Erythroblast (primary cell): Measurements from ENCODE around the gene MAOB.
"Not testable (repeated sequence)": the region's sequence is repeated elsewhere in the genome, so short reads cannot be mapped to it uniquely, and the experiment has no call there.

ENCODE experiments used
- DNase-seq, 2 experiments: peaks; one replicate each; lab custom pipeline; 2025; lab: John Stamatoyannopoulos, UW
- GATA1 ChIP-seq: IDR thresholded peaks from 2 replicates; pipeline ENCODE4 v1.6.1; 2011; ENCODE audit warnings: low read depth, mild to moderate bottlenecking, control low read depth, low read length, moderate library complexity
- POLR2A ChIP-seq: IDR thresholded peaks from 2 replicates; pipeline ENCODE4 v1.6.1; 2011; ENCODE audit warnings: mild to moderate bottlenecking, low read length

The MAOB gene

GRCh38 chrX:43882294-43882681 is at the start of gene MAOB:
MAOB (minus strand) TSS chrX:43882450; CDS start chrX:43882299, 151 bp downstream.
- TF ChIP-seq POLR2A (no peak), GATA1 (no peak)
- DNase-seq: peak; percentile 11 to 17

- not testable (repeated sequence) for DNase-seq
Observed at GRCh38 chrX:43922032-43922431, 39.8 kb upstream of the MAOB start.

- not testable (repeated sequence) for DNase-seq
Observed at GRCh38 chrX:43910772-43911171, 28.5 kb upstream of the MAOB start.

GRCh38 chrX:43910012-43910411 is 27.8 kb upstream of the MAOB start:
- TF ChIP-seq POLR2A (no peak), GATA1 (no peak)
- no peak for DNase-seq

GRCh38 chrX:43909141-43909540 is 26.9 kb upstream of the MAOB start:
- TF ChIP-seq POLR2A: no peak
- no peak for TF ChIP-seq GATA1
- no peak for DNase-seq

- DNase-seq: no peak
- TF ChIP-seq GATA1 (no peak), POLR2A (no peak)
Observed at GRCh38 chrX:43899878-43900815, 17.9 kb upstream of the MAOB start.

GRCh38 chrX:43898406-43899035 is 16.3 kb upstream of the MAOB start:
- TF ChIP-seq POLR2A (no peak), GATA1 (no peak)
- no peak for DNase-seq

GRCh38 chrX:43897290-43897689 is 15.0 kb upstream of the MAOB start:
- TF ChIP-seq GATA1 (no peak), POLR2A (no peak)
- peak in 1 of 2 experiments; percentile 1 for DNase-seq

- DNase-seq: no peak
- TF ChIP-seq GATA1: no peak
- no peak for TF ChIP-seq POLR2A
Observed at GRCh38 chrX:43892336-43892870, 10.2 kb upstream of the MAOB start.

- TF ChIP-seq GATA1 (no peak), POLR2A (no peak)
- DNase-seq: no peak
Observed at GRCh38 chrX:43885617-43886016, 3.4 kb upstream of the MAOB start.

- no peak for DNase-seq
- TF ChIP-seq GATA1 (no peak), POLR2A (no peak)
Observed at GRCh38 chrX:43881410-43882293, 598 bp downstream of the MAOB start.

- no peak for DNase-seq
- TF ChIP-seq POLR2A (no peak), GATA1 (no peak)
Observed at GRCh38 chrX:43880425-43880824, 1.8 kb downstream of the MAOB start.

- no peak for DNase-seq
- no peak for TF ChIP-seq GATA1
- TF ChIP-seq POLR2A: no peak
Observed at GRCh38 chrX:43878906-43879526, 3.2 kb downstream of the MAOB start.

- TF ChIP-seq GATA1 (no peak), POLR2A (no peak)
- DNase-seq: no peak
Observed at GRCh38 chrX:43876680-43877079, 5.6 kb downstream of the MAOB start.
